ENCODE data around the gene MFAP2. TPM values are rescaled to one million over a fixed set of nuclear protein-coding genes. Genes with fewer than 3 reads are reported as not detected.
"Not testable (repeated sequence)": the region's sequence is repeated elsewhere in the genome, so short reads cannot be mapped to it uniquely, and the experiment has no call there.

Gene MFAP2
- total RNA-seq, 1 experiment from 2014 or later: 12.9 TPM

DNA sequence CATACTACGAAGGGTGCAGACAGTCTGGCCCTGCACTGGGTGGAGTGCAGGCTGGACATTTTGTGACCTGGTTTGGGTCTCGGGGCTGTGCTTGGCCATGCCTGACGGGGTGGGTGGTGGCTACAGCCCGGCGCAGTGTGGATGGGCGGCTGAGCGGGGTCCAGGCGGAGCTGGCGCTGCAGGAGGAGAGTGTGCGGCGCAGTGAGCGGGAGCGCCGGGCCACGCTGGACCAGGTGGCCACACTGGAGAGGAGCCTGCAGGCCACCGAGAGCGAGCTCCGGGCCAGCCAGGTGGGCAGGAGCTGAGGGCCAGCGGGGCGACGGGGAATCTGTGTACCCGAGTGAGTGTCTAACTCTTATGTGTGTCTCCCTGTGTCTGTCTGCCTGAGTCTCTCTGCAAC, 14.1 kb downstream of the MFAP2 start:
- in situ Hi-C loops (cut with HindIII; ENCODE audit: low pct_unique_long_range_greater_than_20kb, low sequenced_read_pairs): no loop called here
- no peak overlapping the region for H3K27ac ChIP-seq (ENCODE audit: low read length)

DNA sequence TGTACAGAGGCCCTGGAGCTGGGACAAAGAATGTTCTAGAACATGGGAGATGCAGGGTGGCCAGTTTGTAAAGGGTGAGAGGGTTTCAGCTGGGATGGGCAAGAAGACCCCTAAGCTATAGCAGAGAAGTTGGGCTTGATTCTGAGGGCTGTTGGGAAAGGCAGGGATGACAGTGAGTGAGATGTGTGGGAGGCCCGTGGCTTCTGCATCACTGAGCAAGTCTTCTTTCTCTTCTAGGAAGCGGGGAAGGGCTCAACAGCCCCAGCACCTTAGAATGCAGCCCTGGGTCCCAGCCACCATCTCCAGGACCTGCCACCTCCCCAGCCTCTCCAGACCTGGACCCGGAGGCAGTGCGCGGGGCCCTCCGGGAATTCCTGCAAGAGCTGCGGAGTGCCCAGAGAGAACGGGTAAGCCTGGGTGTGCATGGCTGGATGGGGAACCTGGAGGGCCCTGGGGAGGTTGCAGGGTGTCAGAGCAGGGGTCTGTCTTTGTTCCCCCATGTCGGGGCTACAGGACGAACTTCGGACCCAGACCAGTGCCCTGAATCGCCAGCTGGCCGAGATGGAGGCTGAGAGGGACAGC, 14.8 kb downstream of the MFAP2 start:
- in situ Hi-C loops (cut with HindIII; ENCODE audit: low pct_unique_long_range_greater_than_20kb, low sequenced_read_pairs): no loop called here
- no peaks in the 10 kb centered on the region for H3K27me3 ChIP-seq (ENCODE audit: control insufficient read depth, insufficient read depth, low read length)
- no peak overlapping the region for H3K4me3 ChIP-seq (ENCODE audit: low read depth in 2 of 2, low read length in 2 of 2)
- no TSS peak for BruUV-seq (replicated peaks)
- ATAC-seq (no peak), DNase-seq (ENCODE audit: low read depth, low spot score) (no peak)
- H3K27ac ChIP-seq (ENCODE audit: low read length): no peak overlapping the region
- H3K36me3 ChIP-seq (ENCODE audit: control insufficient read depth, insufficient read depth, low read length): no peaks in the 10 kb centered on the region
- intact Hi-C loops (cut with micrococcal nuclease; ENCODE audit: unreplicated experiment): no loop called here
- ChIA-PET POLR2A (no interaction called here), CTCF (no interaction called here)
- no peaks in the 10 kb centered on the region for H3K9me3 ChIP-seq (ENCODE audit: control insufficient read depth, insufficient read depth, low read depth, low read length)
- no peaks in the 10 kb centered on the region for H3K4me1 ChIP-seq (ENCODE audit: control insufficient read depth, insufficient read depth, low read length)
- TF ChIP-seq POLR2AphosphoS5 (IDR thresholded peaks at IDR 0.05; ENCODE audit: low read depth, low read length) (no peak), TCF7L2 (IDR thresholded peaks at IDR 0.05; ENCODE audit: low read depth, low read length) (no peak), SIN3A (IDR thresholded peaks at IDR 0.05; ENCODE audit: borderline replicate concordance, insufficient read depth, low read depth, low read length) (no peak), CTCF (IDR thresholded peaks at IDR 0.05) (no peak)
- TF ChIP-seq, protein P1, sequence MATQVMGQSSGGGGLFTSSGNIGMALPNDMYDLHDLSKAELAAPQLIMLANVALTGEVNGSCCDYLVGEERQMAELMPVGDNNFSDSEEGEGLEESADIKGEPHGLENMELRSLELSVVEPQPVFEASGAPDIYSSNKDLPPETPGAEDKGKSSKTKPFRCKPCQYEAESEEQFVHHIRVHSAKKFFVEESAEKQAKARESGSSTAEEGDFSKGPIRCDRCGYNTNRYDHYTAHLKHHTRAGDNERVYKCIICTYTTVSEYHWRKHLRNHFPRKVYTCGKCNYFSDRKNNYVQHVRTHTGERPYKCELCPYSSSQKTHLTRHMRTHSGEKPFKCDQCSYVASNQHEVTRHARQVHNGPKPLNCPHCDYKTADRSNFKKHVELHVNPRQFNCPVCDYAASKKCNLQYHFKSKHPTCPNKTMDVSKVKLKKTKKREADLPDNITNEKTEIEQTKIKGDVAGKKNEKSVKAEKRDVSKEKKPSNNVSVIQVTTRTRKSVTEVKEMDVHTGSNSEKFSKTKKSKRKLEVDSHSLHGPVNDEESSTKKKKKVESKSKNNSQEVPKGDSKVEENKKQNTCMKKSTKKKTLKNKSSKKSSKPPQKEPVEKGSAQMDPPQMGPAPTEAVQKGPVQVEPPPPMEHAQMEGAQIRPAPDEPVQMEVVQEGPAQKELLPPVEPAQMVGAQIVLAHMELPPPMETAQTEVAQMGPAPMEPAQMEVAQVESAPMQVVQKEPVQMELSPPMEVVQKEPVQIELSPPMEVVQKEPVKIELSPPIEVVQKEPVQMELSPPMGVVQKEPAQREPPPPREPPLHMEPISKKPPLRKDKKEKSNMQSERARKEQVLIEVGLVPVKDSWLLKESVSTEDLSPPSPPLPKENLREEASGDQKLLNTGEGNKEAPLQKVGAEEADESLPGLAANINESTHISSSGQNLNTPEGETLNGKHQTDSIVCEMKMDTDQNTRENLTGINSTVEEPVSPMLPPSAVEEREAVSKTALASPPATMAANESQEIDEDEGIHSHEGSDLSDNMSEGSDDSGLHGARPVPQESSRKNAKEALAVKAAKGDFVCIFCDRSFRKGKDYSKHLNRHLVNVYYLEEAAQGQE (IDR thresholded peaks at IDR 0.05; ENCODE audit: insufficient read depth in 1 of 2, low read depth in 2 of 2, low read length in 1 of 2): no peak

More for the DNA sequence above, 14.1 kb downstream of the MFAP2 start:
- H3K9me3 ChIP-seq (ENCODE audit: control insufficient read depth, insufficient read depth, low read depth, low read length): no peaks in the 10 kb centered on the region
- no peak overlapping the region for H3K4me3 ChIP-seq (ENCODE audit: low read depth in 2 of 2, low read length in 2 of 2)
- ChIA-PET CTCF (interaction anchor here (0.7 kb wide), 1 partner anchor 16 kb away, joined by 4 read pairs; no protein-coding TSS in a partner anchor), POLR2A (no interaction called here)
- ATAC-seq (no peak), DNase-seq (ENCODE audit: low read depth, low spot score) (no peak)
- no peaks in the 10 kb centered on the region for H3K36me3 ChIP-seq (ENCODE audit: control insufficient read depth, insufficient read depth, low read length)
- BruUV-seq (replicated peaks): no TSS peak
- no peaks in the 10 kb centered on the region for H3K27me3 ChIP-seq (ENCODE audit: control insufficient read depth, insufficient read depth, low read length)
- intact Hi-C loops (cut with micrococcal nuclease; ENCODE audit: unreplicated experiment): no loop called here
- TF ChIP-seq POLR2AphosphoS5 (IDR thresholded peaks at IDR 0.05; ENCODE audit: low read depth, low read length) (no peak), SIN3A (IDR thresholded peaks at IDR 0.05; ENCODE audit: borderline replicate concordance, insufficient read depth, low read depth, low read length) (no peak), TCF7L2 (IDR thresholded peaks at IDR 0.05; ENCODE audit: low read depth, low read length) (no peak), CTCF (IDR thresholded peaks at IDR 0.05) (no peak)
- TF ChIP-seq, protein P1 (IDR thresholded peaks at IDR 0.05; ENCODE audit: insufficient read depth in 1 of 2, low read depth in 2 of 2, low read length in 1 of 2): no peak
- no peaks in the 10 kb centered on the region for H3K4me1 ChIP-seq (ENCODE audit: control insufficient read depth, insufficient read depth, low read length)

GRCh38 chr1:16964169-16964568, 16.3 kb downstream of the MFAP2 start:
- in situ Hi-C loops (cut with HindIII; ENCODE audit: low pct_unique_long_range_greater_than_20kb, low sequenced_read_pairs); H3K27me3 ChIP-seq (ENCODE audit: control insufficient read depth, insufficient read depth, low read length); DNase-seq (ENCODE audit: low read depth, low spot score); H3K4me3 ChIP-seq (ENCODE audit: low read depth in 2 of 2, low read length in 2 of 2); BruUV-seq (replicated peaks); POLR2A ChIA-PET; H3K4me1 ChIP-seq (ENCODE audit: control insufficient read depth, insufficient read depth, low read length); H3K27ac ChIP-seq (ENCODE audit: low read length); H3K9me3 ChIP-seq (ENCODE audit: control insufficient read depth, insufficient read depth, low read depth, low read length); H3K36me3 ChIP-seq (ENCODE audit: control insufficient read depth, insufficient read depth, low read length); ATAC-seq; intact Hi-C loops (cut with micrococcal nuclease; ENCODE audit: unreplicated experiment): not testable (repeated sequence)
- CTCF ChIA-PET: interaction anchor here (0.6 to 0.7 kb wide), 2 partner anchors 44 to 48 kb away, joined by 4 to 8 read pairs; no protein-coding TSS in a partner anchor
